GM18505 (cell line): Measurements from ENCODE around the gene PTCD2.

Experiments
- ATAC-seq: cut with Tn5 transposase; IDR thresholded peaks from one replicate; pipeline ENCODE4 v1.9.1; 2021; ENCODE audit not compliant: unreplicated experiment
- POLR2A ChIP-seq: IDR thresholded peaks from 4 replicates; pipeline ENCODE4 v1.6.1; 2011; ENCODE audit warnings: borderline replicate concordance; ENCODE audit not compliant: insufficient read depth, insufficient read length; ENCODE audit errors: extremely low read depth

PTCD2 gene

DNA sequence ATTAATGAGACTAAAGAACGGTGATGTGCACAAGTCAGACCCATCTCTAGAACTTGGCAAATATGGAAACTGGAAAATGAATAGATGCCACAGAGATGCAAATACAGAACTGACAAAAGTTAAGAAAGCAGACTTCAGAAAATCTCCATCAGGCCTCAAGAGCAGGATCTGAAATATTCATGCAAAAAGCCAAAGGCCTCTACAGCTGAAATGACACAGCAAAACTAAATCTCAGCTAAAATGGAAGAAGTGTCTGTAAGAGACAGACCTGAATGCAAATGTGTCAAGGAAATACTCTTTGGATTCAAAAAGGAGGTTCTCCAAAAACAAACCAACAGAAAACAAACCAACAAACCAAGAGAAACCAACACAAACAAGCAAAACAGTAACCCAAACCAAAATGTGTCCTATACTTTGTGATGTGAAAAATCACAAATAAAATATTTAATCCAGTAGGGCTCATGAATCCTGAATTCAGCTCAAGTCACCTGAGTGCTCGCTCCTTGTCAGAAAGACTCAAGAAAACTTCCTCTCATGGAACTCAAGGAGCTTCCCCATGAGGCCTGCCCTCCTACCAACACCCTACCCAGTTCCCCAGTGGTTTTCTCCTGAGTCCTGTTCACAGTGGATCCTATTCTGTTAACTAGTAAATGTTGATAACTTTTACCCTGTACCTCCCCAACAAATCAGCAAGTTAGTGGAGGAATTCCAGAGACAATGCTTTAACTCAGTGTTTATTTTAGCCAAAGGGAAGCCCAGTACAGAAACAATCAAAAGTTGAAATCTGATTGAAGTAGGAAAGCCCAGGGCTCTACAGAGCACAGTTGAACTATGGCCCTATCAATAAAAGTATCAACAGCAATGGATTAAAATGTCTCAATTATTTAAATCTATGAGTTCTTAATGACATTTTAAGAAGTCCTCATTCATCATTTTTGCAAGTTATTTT lies 14.7 kb upstream of the PTCD2 start:
- no peak for ATAC-seq
- peak; percentile 52 for TF ChIP-seq POLR2A

DNA sequence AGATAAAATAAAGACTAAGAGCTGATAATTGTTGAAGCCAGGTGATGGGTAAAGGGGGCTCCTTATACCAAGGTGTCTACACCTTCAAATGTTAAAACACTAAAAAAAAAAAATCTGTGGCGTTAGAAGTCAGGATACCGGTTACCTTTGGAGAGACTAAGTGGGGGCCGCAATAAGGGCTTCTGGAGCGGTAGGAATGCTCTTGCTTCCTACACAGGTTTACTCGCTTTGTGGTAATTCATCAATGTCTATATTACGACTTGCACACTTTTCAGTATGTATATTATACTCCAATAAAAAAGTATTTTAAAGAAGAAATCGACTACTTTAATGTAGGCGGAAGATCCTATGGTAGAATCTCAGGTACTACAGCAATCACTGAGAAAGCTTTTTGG lies 12.6 kb upstream of the PTCD2 start:
- no peak for TF ChIP-seq POLR2A
- ATAC-seq = no peak

DNA sequence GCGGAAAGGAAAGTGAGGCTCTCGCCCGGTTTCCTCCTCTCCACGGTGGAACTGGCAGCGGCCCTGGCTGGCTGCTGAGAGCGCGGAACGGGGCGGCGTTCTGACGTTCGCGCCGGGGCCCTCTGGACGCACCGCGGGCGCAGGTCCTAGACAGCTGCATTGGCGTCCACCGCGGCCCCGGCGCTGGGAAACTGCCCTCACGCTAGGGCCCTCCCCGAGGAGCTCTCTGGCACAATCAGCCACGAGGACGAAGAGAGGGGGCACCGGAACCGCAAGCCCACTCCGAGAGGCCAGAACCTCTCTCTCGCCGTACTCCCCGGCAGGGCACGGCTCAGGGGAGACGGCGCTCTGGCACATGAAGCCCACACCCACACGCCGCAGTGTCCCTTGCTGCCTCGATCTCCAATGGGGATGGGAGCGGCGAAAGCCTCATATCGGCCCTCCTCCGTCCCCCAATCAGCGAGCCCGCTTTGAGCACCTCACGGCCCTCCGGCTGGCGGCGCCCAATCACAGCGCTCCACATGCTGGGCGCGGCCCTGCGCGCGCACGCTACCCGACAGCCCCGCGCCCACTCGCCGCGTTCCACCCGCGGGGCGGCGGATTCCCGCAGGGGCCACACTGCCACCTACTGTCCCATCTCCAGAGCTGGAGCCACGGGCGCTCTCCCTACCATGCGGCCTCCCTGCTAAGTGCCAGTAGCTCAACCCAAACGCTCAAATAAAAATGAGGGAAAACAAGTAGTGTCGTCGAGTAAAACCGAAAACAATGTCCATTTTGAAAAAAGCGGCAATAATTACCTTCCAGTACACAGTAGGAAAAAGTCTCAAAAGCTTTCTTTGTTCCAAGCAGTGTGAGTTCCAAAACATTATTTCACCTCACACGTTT lies 12.0 kb upstream of the PTCD2 start:
- ATAC-seq = peak; percentile 85

DNA sequence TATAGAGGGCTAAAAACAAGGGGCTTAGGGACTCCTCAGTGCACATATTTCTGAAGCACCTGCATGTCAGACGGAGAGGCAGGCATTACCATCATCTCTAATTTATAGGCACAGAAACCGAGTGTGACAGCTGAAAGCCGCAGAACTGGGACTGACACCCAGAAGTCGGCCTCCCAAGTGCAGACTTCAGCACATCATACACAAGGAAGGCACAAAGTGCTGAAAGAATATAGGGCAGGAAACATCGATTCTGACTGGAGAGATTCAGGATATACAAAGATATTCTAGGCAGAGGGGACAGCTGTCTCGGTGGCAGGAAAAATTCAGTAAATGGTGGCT lies 11.4 kb upstream of the PTCD2 start:
- ATAC-seq = no peak

More for the DNA sequence above, 12.0 kb upstream of the PTCD2 start:
- TF ChIP-seq POLR2A = peak; percentile 99

DNA sequence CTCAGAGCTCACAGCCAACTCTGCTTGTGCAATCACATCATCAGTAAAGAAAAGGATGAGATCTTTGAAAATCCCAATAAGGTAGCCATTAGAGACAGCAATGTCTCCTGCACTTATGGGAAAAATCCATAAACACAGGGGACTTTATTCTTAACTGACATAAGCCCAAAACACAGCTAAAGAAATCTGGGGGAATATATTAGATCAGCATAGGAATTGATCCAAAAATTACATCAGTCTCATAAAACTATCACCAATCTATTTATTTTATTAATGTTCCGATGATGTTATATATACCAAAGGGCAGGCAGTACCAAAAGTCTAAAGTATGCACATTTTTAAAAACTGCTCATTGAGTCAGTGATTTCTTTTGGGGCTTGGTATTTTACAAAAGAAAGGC lies 7.0 kb upstream of the PTCD2 start:
- TF ChIP-seq POLR2A = no peak
- ATAC-seq = no peak

More for the DNA sequence above, 11.4 kb upstream of the PTCD2 start:
- TF ChIP-seq POLR2A = no peak

DNA sequence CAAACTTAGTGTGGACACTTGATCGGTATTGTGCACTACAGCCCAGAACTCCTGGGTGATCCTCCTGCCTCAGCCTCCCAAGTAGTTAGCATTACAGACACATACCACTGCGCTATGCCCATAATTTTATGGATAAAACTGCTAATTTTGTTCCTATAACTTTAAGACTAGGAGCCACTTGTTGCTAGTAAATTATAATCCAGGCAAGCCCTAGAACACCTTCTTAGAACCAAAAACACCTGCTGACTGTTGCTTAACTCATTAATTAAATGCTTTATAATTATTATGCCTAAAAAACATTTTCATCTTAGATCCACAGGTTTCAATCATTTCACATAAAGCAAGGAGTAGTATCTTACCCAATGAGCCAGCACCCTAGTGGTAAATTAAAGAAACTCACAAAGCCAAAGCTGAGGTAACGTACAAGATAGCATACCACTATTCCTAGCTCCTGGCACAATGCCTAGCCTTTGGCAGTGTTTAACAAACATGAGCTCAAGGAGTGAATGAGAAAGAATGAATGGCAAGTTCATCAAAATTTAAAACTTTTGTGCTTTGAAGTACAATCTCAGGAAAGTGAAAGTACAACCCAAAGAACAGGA lies 5.5 kb upstream of the PTCD2 start:
- no peak for TF ChIP-seq POLR2A
- ATAC-seq = no peak

DNA sequence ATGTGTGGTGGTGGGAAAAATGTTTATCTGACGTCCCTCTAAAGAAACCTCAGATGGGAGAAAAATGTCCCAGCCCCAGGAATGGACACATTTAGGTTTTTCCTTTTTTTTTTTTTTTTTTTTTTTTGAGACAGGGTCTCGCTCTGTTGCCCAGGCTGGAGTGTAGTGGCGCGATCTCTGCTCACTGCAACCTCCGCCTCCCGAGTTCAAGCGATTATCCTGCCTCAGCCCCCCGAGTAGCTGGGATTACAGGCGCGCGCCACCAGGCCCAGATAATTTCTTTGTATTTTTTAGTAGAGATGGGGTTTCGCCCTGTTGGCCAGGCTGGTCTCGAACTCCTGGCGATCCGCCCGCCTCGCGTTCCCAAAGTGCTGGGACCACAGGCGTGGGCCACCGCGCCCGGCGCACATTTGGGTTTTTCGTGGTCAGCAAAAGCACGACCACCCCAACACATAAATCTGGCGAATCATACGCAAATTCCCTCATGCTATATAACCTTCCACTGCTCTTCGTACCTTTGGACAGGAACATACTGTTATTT lies 668 bp upstream of the PTCD2 start:
- ATAC-seq = peak; percentile 3

DNA sequence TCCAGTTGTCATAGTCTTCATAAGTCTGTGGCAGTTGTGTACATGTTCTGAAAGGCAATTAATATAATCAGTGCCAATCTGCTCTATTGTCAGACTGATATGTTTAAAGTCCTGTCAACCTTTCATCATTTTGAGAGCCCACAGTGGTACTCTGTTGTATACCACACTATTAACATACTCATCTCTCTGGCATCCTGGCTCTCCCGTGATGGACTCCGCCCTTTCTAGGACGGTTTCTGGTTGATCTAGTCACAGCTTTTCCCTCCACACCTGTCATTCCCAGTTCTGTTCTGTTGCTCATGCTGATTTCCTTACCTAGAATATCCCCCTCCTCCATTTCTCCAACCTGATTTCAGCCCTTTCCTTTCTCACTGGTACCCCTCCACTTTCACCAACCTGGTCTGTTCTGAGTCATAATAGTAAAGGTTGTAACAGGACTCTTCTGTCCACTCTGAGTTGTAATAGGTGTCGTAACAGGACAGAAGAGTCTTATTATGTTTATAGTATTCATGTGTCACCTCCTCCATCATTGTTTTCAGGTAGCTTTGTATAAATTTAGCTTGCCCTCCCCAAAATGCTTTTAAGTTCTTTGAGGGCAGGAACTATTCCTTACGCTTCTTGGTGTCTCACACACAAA lies 4.1 kb downstream of the PTCD2 start:
- no peak for TF ChIP-seq POLR2A
- ATAC-seq = no peak

DNA sequence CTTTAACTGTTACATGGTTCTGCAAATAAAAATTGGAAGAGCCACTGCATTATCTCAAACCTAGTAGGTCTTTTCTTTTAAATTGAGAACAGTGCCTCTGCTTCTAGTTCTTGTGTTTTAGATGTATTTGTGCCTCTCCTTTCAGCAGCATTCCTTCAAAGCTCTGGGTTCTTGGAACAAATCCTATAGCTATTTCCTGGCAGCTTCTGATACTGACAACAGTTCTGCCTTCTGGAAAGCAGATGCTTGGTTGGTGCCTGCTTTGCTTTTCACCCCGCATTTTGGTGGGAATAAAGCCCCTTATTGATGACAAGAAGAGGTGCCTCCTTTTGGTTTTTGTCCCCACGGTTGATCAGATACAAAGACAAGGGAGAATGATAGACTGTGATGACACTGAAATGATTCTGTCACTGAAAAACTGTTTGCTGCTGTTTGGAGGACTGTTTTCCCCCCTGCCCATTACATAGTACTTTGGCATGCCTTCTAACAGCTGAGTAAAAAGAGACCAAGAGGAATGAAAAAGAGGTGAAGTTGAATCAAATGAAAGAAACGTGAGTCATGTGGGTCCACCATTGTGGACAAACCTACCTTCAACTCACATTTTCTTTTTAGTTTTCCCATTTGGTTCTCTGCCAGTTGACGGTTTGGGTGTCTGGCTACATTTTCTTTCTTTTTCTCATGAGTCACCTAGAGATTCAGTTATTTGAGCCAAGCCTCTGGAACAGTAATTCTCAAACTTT lies 5.6 kb downstream of the PTCD2 start:
- TF ChIP-seq POLR2A = no peak
- no peak for ATAC-seq

DNA sequence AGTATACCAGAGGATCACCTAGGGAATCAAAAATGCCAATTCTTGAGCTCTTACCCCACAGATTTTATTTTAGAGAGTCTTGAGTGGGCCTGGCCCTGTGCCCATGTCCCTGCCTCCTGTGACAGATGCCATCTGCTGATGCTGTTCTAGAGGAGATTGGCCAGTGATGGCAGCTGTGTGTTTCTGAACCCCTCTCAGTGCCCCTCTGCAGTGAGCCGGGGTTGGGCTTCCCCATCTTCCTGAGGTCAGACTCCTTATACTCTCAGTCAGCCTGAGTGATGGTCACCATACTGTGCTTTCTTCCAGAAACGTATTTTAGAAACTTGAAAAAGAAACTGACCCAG lies 6.1 kb downstream of the PTCD2 start:
- TF ChIP-seq POLR2A = no peak
- ATAC-seq = no peak

DNA sequence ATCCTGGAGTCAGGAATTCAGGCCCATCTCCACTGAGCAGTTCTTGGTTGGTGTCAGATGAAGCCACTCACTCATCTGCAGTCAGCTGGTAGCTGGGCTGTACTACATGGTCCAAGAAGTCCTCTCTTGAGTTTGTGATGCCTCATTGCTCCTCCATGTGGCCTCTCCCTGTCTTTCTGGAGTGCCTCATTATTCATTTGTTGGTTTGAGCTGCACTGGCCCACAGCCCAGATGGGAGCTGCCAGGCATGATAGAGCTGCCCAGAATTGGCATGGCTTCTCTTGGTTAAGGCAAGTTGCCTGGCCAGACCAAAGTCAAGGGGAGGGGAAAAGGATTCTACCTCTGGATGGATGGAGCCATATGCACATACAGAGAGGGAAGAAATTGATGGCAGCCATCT lies 8.0 kb downstream of the PTCD2 start:
- TF ChIP-seq POLR2A = no peak

DNA sequence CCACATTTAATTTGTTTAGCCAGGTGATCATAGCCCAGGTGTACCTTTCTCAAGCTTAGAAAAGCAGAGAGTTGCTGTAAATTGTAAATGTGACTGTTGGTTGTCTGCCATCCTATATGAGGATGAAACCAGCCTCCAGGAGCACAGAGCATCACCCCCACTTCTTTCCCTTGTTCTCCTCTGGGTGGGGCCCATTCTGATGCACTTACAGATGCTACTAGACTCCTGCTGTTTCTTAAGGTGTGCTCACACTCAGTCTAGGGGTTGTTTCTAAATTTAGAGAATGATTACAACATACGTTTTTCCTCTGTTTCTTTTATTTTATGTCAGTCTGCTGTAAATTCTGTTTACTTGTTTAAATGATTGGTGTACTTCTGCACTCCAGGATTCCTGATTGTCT lies 10.5 kb downstream of the PTCD2 start:
- no peak for ATAC-seq
- TF ChIP-seq POLR2A = no peak

More for the DNA sequence above, 8.0 kb downstream of the PTCD2 start:
- no peak for ATAC-seq
